Inflammatory macrophage treated with lipopolysaccharide for 1 hour (primary cell): ENCODE measurements around the gene LILRB4.
"Not testable (repeated sequence)": the region's sequence is repeated elsewhere in the genome, so short reads cannot be mapped to it uniquely, and the experiment has no call there.

ENCODE experiments used
- DNase-seq, 2 donors: peaks; one replicate each; pipeline ENCODE4 v3.0.0-alpha.2; 2020 to 2022

The LILRB4 gene

DNA sequence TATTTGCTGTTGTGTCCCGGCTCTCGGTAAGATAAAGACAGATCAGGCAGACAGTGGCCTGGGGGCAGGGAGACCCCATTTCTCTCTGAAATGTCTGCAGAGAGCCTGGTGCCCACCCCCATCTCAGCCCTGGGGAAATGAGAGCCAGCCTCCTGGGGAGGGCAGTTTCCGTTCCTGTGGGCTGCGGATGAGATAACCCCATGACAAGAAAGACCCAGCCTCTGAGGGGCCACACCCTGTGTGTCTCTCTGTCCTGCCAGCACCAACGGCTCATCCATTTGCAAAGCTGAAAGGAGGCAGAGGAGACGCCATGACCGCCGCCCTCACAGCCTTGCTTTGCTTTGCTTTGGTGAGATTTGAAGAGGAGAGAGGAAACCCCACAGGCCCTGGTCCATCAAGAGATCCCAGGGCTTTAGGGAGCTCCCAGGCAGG, 33.3 kb downstream of the LILRB4 start:
- DNase-seq: no peak

DNA sequence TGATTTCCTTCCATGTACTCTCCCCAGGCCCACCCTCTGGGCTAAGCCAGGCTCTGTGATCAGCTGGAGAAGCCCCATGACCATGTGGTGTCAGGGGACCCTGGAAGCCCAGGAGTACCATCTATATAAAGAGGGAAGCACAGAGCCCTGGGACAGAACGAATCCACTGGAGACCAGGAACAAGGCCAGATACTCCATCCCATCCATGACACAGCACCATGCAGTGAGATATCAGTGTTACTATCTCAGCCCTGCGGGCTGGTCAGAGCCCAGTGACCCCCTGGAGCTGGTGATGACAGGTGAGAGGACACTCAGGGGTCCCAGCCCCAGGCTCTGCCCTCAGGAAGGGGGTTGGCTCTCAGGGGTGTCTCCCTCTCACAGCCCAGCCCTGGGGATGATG, 34.0 kb downstream of the LILRB4 start:
- DNase-seq: no peak

DNA sequence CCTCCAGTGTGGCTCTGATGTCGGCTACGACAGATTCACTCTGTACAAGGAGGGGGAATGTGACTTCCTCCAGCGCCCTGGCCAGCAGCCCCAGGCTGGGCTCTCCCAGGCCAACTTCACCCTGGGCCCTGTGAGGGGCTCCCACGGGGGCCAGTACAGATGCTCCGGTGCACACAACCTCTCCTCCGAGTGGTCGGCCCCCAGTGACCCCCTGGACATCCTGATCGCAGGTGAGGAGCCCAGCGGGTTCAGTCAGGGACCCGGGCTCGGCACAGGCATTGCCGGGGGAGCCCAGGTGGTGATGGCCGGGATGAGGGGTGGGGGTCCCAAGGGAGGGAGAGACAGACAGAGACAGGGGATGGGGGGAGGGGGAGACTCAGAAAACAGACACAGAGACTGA, 34.9 kb downstream of the LILRB4 start:
- DNase-seq: not testable (repeated sequence)

DNA sequence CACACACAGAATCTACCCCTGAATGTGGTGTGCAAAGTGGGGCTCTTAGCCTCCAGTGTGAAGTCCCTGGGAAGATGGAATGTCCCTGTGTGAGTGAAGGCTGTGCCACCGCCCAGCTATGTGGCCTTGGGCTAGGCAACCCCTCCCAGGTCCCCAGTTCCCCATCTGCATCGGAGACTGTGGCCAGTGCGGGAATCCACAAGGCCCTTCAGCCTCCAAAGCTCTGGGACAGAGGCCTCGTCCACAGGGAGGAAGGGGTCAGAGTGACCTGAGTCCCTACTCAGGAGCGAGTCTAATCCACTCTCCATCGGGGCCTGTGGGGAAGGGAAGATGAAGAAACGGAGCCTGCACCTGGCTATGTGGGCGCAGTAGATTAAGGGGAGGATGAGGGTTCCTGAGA, 42.1 kb downstream of the LILRB4 start:
- DNase-seq: no peak

DNA sequence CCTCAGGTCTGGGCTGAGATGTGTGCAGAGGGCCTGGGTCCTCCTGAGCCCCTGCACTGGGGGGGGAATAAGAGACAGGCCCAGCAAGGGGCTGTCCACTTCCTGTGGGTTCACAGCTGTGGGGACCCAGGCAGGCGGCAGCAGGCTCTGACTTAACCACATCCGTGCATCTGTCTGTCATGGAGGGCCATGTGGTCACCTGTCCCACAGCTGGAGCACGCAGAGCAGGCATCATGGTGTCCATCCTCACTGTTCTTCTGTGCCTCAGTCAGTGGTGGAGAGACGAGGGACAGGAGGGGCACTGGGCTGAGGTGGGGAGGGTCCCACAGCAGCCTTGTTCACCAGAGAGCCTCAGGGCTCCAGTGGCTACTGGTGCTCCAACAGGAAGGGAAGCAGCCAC, 45.2 kb downstream of the LILRB4 start:
- DNase-seq: no peak

DNA sequence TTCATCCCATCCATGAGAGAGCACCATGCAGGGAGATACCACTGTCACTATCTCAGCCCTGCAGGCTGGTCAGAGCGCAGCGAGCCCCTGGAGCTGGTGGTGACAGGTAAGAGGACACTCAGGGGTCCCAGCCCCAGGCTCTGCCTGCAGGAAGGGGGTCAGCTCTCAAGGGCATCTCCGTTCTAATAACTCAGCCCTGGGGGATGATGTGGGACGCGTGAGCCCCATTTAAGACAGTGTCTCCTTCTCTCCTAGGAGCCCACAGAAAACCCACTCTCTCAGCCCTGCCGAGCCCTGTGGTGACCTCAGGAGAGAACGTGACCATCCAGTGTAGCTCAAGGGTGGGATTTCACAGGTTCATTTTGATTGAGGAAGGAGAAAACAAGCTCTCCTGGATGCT, 46.0 kb downstream of the LILRB4 start:
- no peak for DNase-seq

DNA sequence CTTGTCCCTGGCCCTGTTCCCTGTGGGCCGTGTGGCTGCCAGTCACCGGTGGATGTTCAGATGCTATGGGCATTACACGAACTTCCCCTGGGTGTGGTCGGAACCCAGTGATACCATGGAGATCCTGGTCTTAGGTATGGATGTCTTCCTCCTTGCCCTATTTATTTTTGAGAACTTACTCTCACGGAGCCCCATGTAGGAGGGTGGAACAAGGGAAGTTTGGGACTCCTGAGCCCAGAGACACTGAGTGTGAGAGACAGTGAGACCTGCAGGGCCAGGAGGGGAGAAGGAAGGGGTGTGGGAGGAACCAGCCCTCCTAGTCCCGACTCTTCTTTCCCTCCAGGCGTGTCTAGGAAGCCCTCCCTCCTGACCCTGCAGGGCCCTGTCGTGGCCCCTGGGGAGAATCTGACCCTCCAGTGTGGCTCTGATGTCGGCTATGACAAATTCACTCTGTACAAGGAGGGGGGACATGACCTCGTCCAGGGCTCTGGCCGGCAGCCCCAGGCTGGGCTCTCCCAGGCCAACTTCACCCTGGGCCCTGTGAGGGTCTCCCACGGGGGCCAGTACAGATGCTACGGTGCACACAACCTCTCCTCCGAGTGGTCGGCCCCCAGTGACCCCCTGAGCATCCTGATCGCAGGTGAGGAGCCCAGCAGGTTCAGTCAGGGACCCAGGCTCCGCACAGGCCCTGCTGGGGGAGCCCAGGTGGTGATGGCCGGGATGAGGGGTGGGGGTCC, 46.6 kb downstream of the LILRB4 start:
- DNase-seq: no peak

DNA sequence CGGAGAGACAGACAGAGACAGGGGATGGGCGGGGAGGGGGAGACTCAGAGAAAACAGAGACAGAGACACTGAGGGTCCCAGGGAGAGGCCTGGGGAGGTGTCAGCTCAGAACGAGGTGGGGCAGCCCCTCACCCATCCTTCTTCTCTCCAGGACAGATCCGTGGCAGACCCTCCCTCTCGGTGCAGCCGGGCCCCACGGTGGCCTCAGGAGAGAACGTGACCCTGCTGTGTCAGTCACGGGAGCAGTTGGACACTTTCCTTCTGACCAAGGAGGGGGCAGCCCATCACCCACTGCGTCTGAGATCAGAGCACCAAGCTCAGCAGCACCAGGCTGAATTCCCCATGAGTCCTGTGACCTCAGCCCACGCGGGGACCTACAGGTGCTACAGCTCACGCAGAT, 47.2 kb downstream of the LILRB4 start:
- not testable (repeated sequence) for DNase-seq
